Left colon (tissue), 2 donors: ENCODE results near the gene OR10A4. TPM values are rescaled to one million over a fixed set of nuclear protein-coding genes. Genes with fewer than 3 reads are reported as not detected.
"Not testable (repeated sequence)": the region's sequence is repeated elsewhere in the genome, so short reads cannot be mapped to it uniquely, and the experiment has no call there.

ENCODE experiments used
- ATAC-seq: fragments of 200-7000 bp; cut with Tn5 transposase; one replicate; pipeline ENCODE4 v1.9.1; 2020; ENCODE audit warnings: mild to moderate bottlenecking, moderate library complexity
- DNase-seq, 2 donors: peaks; one replicate each; pipeline ENCODE4 v3.0.0-alpha.2; 2020
- intact Hi-C, 2 donors: fragments of 100-400 bp; cut with DNase I in 1 of 2; cut with micrococcal nuclease in 1 of 2; formaldehyde crosslinking; loops; one replicate each; pipeline versions ENCODE4 v1.11.2 to v1.14.0; 2022; cut with DNase I, micrococcal nuclease
- total RNA-seq, 2 donors: library from RNA; stranded (reverse); fragmentation: NEBNext Ultra II Directional; extraction: Animal tissue kit (Norgen Biotek cat#: 25700); gene quantifications; one replicate each; pipeline ENCODE4 v1.2.1, GENCODE V29; 2021
- donor health status: DM: no; HTN: no; CAD: no.
- donor health status: DM: yes; HTN: yes; CAD: no.

Gene OR10A4
- total RNA-seq, 2 donors from 2014 or later: not detected

DNA sequence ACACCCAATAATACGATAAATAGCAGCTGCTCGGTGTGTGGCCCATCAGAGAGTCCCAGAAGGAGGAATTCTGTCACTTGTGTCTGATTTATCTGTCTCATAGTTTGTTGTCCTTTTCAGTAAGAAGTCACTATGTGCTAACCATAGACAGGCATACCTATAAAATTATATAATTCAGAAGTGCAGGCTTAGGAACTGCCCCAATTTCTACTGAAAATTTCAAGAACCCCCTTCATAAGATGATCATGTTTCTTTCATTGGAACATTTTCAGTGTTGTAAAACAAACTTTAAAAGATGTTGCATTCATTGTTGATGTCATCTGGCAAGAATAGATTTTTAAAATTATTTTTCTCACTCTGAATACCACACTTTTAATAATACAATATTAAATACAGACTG lies 16.0 kb downstream of the OR10A4 start, which contains the start of gene OR2D2:
TSS of gene OR2D2 (minus strand) at position 101 of the 400 bp plus-strand sequence. CDS start at position 101, 0 bp downstream.
- intact Hi-C loops: no loop called here
- ATAC-seq: no peak
- DNase-seq: no peak

- ATAC-seq (no peak), DNase-seq (no peak)
- intact Hi-C loops: no loop called here
These were observed 17.7 kb downstream of the OR10A4 start for GRCh38 chr11:6894097-6894496.

- ATAC-seq (no peak), DNase-seq (no peak)
- intact Hi-C loops: no loop called here
These were observed 18.6 kb downstream of the OR10A4 start for GRCh38 chr11:6895010-6895409.

GRCh38 chr11:6898911-6899310 lies 22.5 kb downstream of the OR10A4 start:
- DNase-seq: no peak
- intact Hi-C loops: no loop called here
- ATAC-seq: no peak

DNA sequence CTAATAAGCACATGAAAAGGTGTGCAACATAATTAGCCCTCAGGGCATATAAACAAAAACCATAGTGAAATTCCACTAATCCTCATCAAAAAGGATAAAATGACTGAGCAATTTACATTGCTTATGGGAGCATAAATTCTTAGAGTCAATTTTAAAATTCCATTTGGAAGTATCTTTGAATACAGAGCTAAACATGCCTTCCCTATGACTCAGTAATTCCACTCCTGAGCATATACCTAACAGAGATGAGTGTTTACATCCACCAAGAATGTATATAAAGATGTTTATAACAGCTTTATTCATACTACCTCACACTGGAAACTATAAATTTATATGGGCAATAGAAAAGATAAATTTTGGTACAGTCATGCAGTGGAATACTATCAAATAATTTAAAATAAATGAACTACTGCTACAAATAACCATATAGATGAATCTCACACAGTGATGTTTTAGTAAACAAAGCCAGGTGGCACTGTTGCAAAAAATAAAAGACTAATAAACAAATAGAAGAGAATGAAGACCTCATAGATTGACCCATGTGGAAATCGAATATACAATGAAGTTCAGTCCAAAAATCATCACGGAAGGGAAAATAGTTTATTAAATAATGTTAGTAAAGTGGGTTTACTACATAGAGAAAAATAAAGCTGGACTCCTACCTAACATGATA lies 24.0 kb downstream of the OR10A4 start:
- no peak for DNase-seq
- no peak for ATAC-seq
- intact Hi-C loops: no loop called here

GRCh38 chr11:6904804-6905203 lies 28.4 kb downstream of the OR10A4 start:
- intact Hi-C loops: not testable (repeated sequence)

DNA sequence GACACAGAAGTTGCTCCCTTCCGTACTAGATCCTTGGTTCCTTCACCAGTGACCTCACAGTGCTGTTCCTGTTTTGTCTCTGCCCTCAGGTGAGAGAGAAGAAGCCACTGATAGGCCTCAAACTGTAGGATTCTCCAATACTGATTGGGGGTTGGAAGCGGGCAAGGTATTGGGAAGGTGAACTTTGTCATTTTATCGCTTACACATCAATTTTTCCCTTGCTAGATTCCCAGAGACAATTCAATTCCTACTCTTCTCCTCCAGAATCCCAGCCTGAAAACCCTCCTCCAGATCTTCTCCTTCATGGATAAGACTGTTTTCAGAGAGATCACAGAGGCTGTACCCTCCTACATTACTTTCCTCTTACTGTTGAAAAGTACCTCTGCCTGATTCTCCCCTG lies 35.0 kb downstream of the OR10A4 start:
- intact Hi-C loops: no loop called here
- no peak for ATAC-seq

More at GRCh38 chr11:6904804-6905203, 28.4 kb downstream of the OR10A4 start:
- DNase-seq, ATAC-seq: not testable (repeated sequence)

DNA sequence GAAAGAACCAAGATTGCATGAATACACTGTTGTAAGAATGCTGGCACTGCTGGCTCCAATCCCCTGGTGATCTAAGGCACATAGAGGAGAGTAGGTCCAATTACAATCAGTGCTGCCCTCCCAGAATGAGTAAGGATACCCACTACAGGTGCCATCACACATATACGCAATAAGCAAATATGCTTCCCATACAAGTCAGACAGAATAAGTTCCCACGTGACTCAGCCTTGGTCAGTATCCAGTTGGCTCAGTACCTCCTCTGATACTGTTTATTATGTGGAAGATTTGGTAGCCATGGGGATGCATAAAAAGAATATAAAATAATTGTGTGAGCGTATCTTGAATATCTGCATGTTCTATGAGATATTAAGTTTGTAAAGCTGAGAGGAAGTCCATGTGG lies 35.5 kb downstream of the OR10A4 start:
- no peak for ATAC-seq
- intact Hi-C loops: no loop called here
- DNase-seq: no peak

More for the DNA sequence above, 35.0 kb downstream of the OR10A4 start:
- DNase-seq: no peak

- DNase-seq (no peak), ATAC-seq (no peak)
- intact Hi-C loops: no loop called here
These were observed 43.3 kb downstream of the OR10A4 start for GRCh38 chr11:6919698-6920097.

GRCh38 chr11:6920702-6921101 lies 44.3 kb downstream of the OR10A4 start, which contains the start of gene OR2D3:
OR2D3 (plus strand) TSS chr11:6921002; CDS start chr11:6921002, 0 bp downstream.
- intact Hi-C loops: no loop called here
- ATAC-seq: no peak

DNA sequence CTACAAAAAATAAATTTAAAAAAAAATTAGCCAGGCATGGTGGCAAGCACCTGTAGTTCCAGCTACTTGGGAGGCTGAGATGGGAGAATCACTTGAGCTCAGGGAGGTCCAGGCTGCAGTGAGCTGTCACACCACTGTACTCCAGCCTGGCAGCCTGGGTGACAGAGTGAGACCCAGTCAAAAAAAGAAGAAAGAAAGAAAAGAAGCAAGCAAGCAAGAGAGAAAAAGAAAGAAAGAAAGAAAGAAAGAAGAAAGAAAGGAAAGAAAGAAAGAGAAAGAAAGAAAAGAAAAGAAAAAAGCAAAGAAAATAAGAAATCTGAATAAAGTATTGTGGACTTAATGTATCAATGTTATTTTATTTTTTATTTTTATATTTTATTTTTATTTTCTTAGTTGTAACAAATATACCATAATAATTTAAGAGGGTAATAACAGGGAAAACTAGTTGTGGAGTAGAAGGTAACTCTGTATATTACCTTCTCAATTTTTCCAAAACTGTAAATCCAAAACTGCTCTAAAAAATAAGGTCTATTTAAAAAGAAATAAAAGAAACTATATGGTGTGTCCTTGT lies 48.7 kb downstream of the OR10A4 start:
- ATAC-seq (no peak), DNase-seq (no peak)
- intact Hi-C loops: no loop called here

More at GRCh38 chr11:6920702-6921101, 44.3 kb downstream of the OR10A4 start, which contains the start of gene OR2D3:
- no peak for DNase-seq

- intact Hi-C loops: no loop called here
- DNase-seq: no peak
- peak; percentile 21 for ATAC-seq
These were observed 49.3 kb downstream of the OR10A4 start for GRCh38 chr11:6925636-6926207.

DNA sequence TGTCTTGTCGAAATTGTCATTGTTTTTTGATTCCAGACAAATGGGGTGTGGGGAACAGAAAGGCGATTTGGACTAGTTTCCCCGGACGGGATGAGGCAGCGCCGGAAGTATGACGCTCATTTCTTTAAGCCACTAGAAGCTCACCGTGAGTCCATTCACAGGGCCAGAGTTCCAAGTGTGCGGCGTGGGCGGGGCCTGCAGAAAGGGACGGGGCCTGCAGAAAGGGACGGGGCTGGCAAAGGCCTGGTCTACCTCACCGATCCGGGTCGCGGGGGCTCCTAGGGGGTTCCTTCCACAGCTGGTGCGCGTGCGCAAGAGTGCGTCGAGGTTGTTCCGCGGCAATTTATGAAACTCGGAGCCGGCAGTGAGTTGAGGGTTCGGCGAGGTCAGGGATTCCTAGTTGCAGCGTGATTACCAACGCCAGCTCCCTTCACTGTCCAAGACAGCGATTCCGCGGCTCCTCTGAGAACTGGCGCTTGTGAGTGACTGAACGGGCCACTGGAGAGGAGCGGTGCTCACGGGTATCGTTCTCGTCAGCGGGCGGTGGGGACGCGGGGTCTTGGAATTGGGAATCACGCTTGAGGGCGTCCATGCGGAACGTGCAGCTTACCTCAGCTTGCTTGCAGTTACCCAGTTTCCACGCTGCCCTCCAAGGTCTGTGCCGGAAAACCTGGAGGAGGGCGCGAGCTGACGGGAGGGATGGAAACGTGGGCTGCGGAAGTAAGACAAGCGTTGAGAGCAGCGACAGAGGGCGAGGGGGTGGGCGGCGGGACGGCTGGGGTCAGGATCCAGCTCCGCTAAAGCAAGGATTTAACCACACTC lies 50.0 kb downstream of the OR10A4 start, which contains the start of gene ZNF215:
TSS of gene ZNF215 (plus strand) at position 219 of the 822 bp plus-strand sequence. CDS start 5,847 bp downstream, outside the sequence.
- ATAC-seq: peak; percentile 95
- intact Hi-C loops: no loop called here

GRCh38 chr11:6927030-6927617 lies 50.7 kb downstream of the OR10A4 start:
- intact Hi-C loops: no loop called here
- no peak for ATAC-seq
- no peak for DNase-seq

More for the DNA sequence above, 50.0 kb downstream of the OR10A4 start, which contains the start of gene ZNF215:
- DNase-seq: peak; percentile 87 to 89

Other genes with a start within 250 kb of the OR10A4 start
- gene DCHS1, start 220.8 kb upstream of the OR10A4 start, total RNA-seq: 1 to 10 TPM; 2.8 to 7.6 TPM
- 10 to 100 TPM; 24.7 to 29.9 TPM for gene MRPL17, start 193.3 kb upstream of the OR10A4 start, total RNA-seq
- gene OR2AG2, start 104.6 kb upstream of the OR10A4 start, total RNA-seq: under 1 TPM; 0.11 to 0.21 TPM
- not detected for gene OR2AG1, start 93.6 kb upstream of the OR10A4 start, total RNA-seq
- gene OR6A2, start 76.9 kb upstream of the OR10A4 start, total RNA-seq: under 1 TPM; 0.08 to 0.43 TPM
- not detected for gene OR10A5, start 30.9 kb upstream of the OR10A4 start, total RNA-seq
- not detected for gene OR10A2, start 13.6 kb upstream of the OR10A4 start, total RNA-seq
- gene OR2D2, start 15.9 kb downstream of the OR10A4 start, total RNA-seq: 1 to 10 TPM in 1 of 2 donors, under 1 TPM in 1; 0.22 to 1.0 TPM
- gene OR2D3, start 44.4 kb downstream of the OR10A4 start, total RNA-seq: not detected
- 1 to 10 TPM; 3.8 to 5.6 TPM for gene ZNF215, start 49.8 kb downstream of the OR10A4 start, total RNA-seq
- gene ZNF214, start 143.7 kb downstream of the OR10A4 start, total RNA-seq: 1 to 10 TPM; 1.8 to 2.0 TPM
- under 1 TPM; 0.14 to 0.24 TPM for gene NLRP14, start 143.9 kb downstream of the OR10A4 start, total RNA-seq
- not detected for gene RBMXL2, start 212.4 kb downstream of the OR10A4 start, total RNA-seq